Measurements from ENCODE around the gene EML5.

DNA sequence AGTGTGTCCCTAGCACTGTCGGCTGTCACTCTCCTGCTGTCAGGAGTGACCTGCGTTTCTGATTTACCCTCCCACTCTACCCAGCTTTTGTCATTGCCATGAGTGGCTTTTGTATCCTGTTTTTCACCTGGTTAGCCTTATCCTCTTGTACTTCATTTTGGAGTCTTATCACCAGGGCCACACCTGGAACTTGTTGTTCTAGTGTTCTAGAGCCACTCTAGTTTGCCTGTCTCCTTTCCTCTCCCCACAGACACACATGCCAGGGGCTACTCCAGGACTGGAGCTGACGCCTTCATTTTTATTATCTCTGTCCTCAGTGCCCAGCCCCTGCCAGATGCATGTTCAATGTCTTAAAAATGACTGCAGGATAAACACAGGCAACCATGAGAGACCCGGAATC lies 195.7 kb downstream of the EML5 start:
- TF ChIP-seq POLR2AphosphoS5 (IDR thresholded peaks at IDR 0.05; ENCODE audit: borderline replicate concordance, low read depth, low read length) (no peak), EZH2 (IDR thresholded peaks at IDR 0.05) (no peak), FOXP2 (optimal IDR thresholded peaks at IDR 0.05; ENCODE audit: control extremely low read depth, extremely low read length, insufficient read depth) (no peak)
